Liver (tissue), 9 donors: ENCODE measurements around the gene ZNF227. TPM values are rescaled to one million over a fixed set of nuclear protein-coding genes. Genes with fewer than 3 reads are reported as not detected.

Experiments
- DNase-seq: peaks from one replicate; pipeline ENCODE4 v3.0.0-alpha.2; 2017; ENCODE audit warnings: low spot score
- H3K27ac ChIP-seq, 2 donors: one replicate each; pipeline ENCODE4 v1.7.0; 2013; ENCODE audit warnings: inconsistent platforms in 2 of 2, low read length in 2 of 2, control low read depth in 1 of 2, low read depth in 1 of 2, mild to moderate bottlenecking in 1 of 2
- H3K27me3 ChIP-seq, 4 donors: one replicate each; pipeline versions ENCODE4 v1.6.1 to v1.7.0; 2013; ENCODE audit warnings: low read length in 3 of 4, inconsistent platforms in 1 of 4, mild to moderate bottlenecking in 1 of 4, moderate library complexity in 1 of 4; ENCODE audit not compliant: control insufficient read depth in 4 of 4, insufficient read depth in 4 of 4
- H3K36me3 ChIP-seq, 4 donors: one replicate each; pipeline versions ENCODE4 v1.6.1 to v1.7.0; 2013; ENCODE audit warnings: low read length in 3 of 4, mild to moderate bottlenecking in 3 of 4, low read depth in 1 of 4, moderate library complexity in 1 of 4; ENCODE audit not compliant: control insufficient read depth in 4 of 4, insufficient read depth in 3 of 4
- H3K4me1 ChIP-seq, 4 donors: one replicate each; pipeline versions ENCODE4 v1.6.1 to v1.7.0; 2013; ENCODE audit warnings: low read length in 3 of 4, mild to moderate bottlenecking in 3 of 4, moderate library complexity in 1 of 4; ENCODE audit not compliant: control insufficient read depth in 4 of 4, insufficient read depth in 4 of 4
- H3K4me3 ChIP-seq, 3 donors: one replicate each; pipeline versions ENCODE4 v1.6.1 to v1.7.0; 2013; ENCODE audit warnings: low read length in 3 of 3, control low read depth in 1 of 3, low read depth in 1 of 3, mild to moderate bottlenecking in 1 of 3
- H3K9ac ChIP-seq, 2 donors: one replicate each; pipeline ENCODE4 v1.7.0; 2013; ENCODE audit warnings: low read length in 2 of 2, mild to moderate bottlenecking in 2 of 2, moderate library complexity in 2 of 2, control low read depth in 1 of 2, low read depth in 1 of 2
- H3K9me3 ChIP-seq, 4 donors: one replicate each; pipeline versions ENCODE4 v1.6.1 to v1.7.0; 2013; ENCODE audit warnings: low read length in 3 of 4; ENCODE audit not compliant: control insufficient read depth in 4 of 4
- ATF3 ChIP-seq: IDR thresholded peaks from 2 replicates; pipeline ENCODE4 v1.6.1; 2016; ENCODE audit warnings: antibody characterized with exemption
- CTCF ChIP-seq: fragments of 150-350 bp; IDR thresholded peaks from 2 replicates; pipeline ENCODE4 v1.5.1; 2017; ENCODE audit warnings: improper control_type of control experiment, low read depth, low read length; ENCODE audit not compliant: missing input control
- EGR1 ChIP-seq, 2 donors: IDR thresholded peaks; 2 replicates each; pipeline ENCODE4 v1.6.1; 2016 to 2018; ENCODE audit warnings: antibody characterized with exemption in 2 of 2, low read depth in 2 of 2
- FOXA1 ChIP-seq: IDR thresholded peaks from 2 replicates; pipeline ENCODE4 v1.6.1; 2016; ENCODE audit warnings: antibody characterized with exemption
- FOXA2 ChIP-seq: IDR thresholded peaks from 2 replicates; pipeline ENCODE4 v1.6.1; 2016; ENCODE audit warnings: antibody characterized with exemption
- GABPA ChIP-seq, 2 donors: IDR thresholded peaks in 1 of 2; conservative IDR thresholded peaks in 1 of 2; 2 replicates each; pipeline ENCODE4 v1.6.1; 2016; ENCODE audit warnings: antibody characterized with exemption in 2 of 2, mild to moderate bottlenecking in 1 of 2, moderate library complexity in 1 of 2
- HNF4A ChIP-seq, 2 donors: conservative IDR thresholded peaks; 2 replicates each; pipeline ENCODE4 v1.6.1; 2016; ENCODE audit warnings: antibody characterized with exemption in 2 of 2, mild to moderate bottlenecking in 2 of 2
- HNF4G ChIP-seq: IDR thresholded peaks from 2 replicates; pipeline ENCODE4 v1.6.1; 2016; ENCODE audit warnings: antibody characterized with exemption
- JUND ChIP-seq, 2 donors: IDR thresholded peaks; 2 replicates each; pipeline ENCODE4 v1.6.1; 2016; ENCODE audit warnings: antibody characterized with exemption in 2 of 2
- MAX ChIP-seq: IDR thresholded peaks from 2 replicates; pipeline ENCODE4 v1.6.1; 2016; ENCODE audit warnings: antibody characterized with exemption
- RAD21 ChIP-seq, 2 donors: IDR thresholded peaks; 2 replicates each; pipeline ENCODE4 v1.6.1; 2016; ENCODE audit warnings: antibody characterized with exemption in 2 of 2, mild to moderate bottlenecking in 2 of 2
- REST ChIP-seq: IDR thresholded peaks from 2 replicates; pipeline ENCODE4 v1.6.1; 2016; ENCODE audit warnings: antibody characterized with exemption, mild to moderate bottlenecking
- SP1 ChIP-seq: IDR thresholded peaks from 2 replicates; pipeline ENCODE4 v1.6.1; 2018; ENCODE audit warnings: antibody characterized with exemption, mild to moderate bottlenecking
- YY1 ChIP-seq: IDR thresholded peaks from 2 replicates; pipeline ENCODE4 v1.6.1; 2016; ENCODE audit warnings: antibody characterized with exemption, mild to moderate bottlenecking
- WGBS: extraction: QIAGEN DNeasy Blood & Tissue Kit; methylation state at CpG from one replicate; pipeline ENCODE4 v1.1.7; 2013; 5-methylcytosine and 5-hydroxymethylcytosine counted together
- polyA plus RNA-seq, 2 donors: library from polyadenylated mRNA; stranded (reverse) in 1 of 2; unstranded in 1 of 2; fragments of 200-250 nt in 1 of 2; fragments of >200 nt in 1 of 2; fragmentation: Nextera tagmentation in 1 of 2; extraction: Ambion mirVana in 1 of 2; gene quantifications; one replicate each; pipeline versions ENCODE4 v1.2.1 to v1.2.3, GENCODE V29; 2013 to 2015
- total RNA-seq, 2 donors: library from RNA; depleted of rRNA; stranded (reverse); fragments of >200 nt; gene quantifications; one replicate each; pipeline ENCODE4 v1.2.3, GENCODE V29; 2014
- donor health status: healthy.
- donor health status: healthy.
- donor health status: healthy.
- donor health status: healthy.
- donor health status: healthy.

ZNF227 gene
- total and polyA plus RNA-seq, 4 donors = 3.3 to 10.9 (median 6.1) TPM

GRCh38 chr19:44284968-44285367 lies 72.6 kb downstream of the ZNF227 start:
- H3K4me1 ChIP-seq = no peaks in the 10 kb centered on the region
- peaks cover 15 to 32% (median 30%) of the 10 kb centered on the region in 4 donors for H3K36me3 ChIP-seq
- no peak overlapping the region for H3K27ac ChIP-seq
- H3K4me3 ChIP-seq = peak overlapping the region in 2 of 3 donors; percentile 11 to 63
- no peaks in the 10 kb centered on the region for H3K27me3 ChIP-seq
- no peak for DNase-seq
- H3K9me3 ChIP-seq = peaks cover 34 to 80% (median 60%) of the 10 kb centered on the region in 4 donors
- no peak overlapping the region for H3K9ac ChIP-seq
- TF ChIP-seq JUND (IDR thresholded peaks at IDR 0.05) (no peak), CTCF (no peak), MAX (no peak), YY1 (no peak), RAD21 (IDR thresholded peaks at IDR 0.05) (no peak), SP1 (no peak), ATF3 (no peak), HNF4G (no peak), EGR1 (IDR thresholded peaks at IDR 0.05; ENCODE audit: low read depth in 2 of 2) (no peak), REST (no peak), FOXA1 (no peak), GABPA (IDR thresholded peaks at IDR 0.05 in 1 of 2, conservative IDR thresholded peaks at IDR 0.05 in 1 of 2) (no peak), FOXA2 (no peak), HNF4A (conservative IDR thresholded peaks at IDR 0.05) (no peak)
- WGBS = 86% methylated on average over 4 of the region's 4 CpGs

Other genes with a start within 250 kb of the ZNF227 start
- gene ZNF155, start 228.3 kb upstream of the ZNF227 start, total RNA-seq = 1 to 10 TPM; 3.8 to 5.5 TPM
- 1 to 10 TPM; 1.7 to 2.0 TPM for gene ZNF155, start 228.3 kb upstream of the ZNF227 start, polyA plus RNA-seq
- gene ZNF230, start 209.6 kb upstream of the ZNF227 start, total RNA-seq = 1 to 10 TPM; 2.1 to 4.3 TPM
- gene ZNF230, start 209.6 kb upstream of the ZNF227 start, polyA plus RNA-seq = 1 to 10 TPM; 1.3 to 1.5 TPM
- gene ZNF222, start 187.2 kb upstream of the ZNF227 start, total RNA-seq = 1 to 10 TPM; 1.8 to 2.5 TPM
- gene ZNF222, start 187.2 kb upstream of the ZNF227 start, polyA plus RNA-seq = 1 to 10 TPM in 1 of 2 donors, under 1 TPM in 1; 0.79 to 1.2 TPM
- gene ZNF223, start 160.5 kb upstream of the ZNF227 start, total RNA-seq = 1 to 10 TPM; 1.6 to 2.8 TPM
- gene ZNF223, start 160.5 kb upstream of the ZNF227 start, polyA plus RNA-seq = 1 to 10 TPM; 1.4 to 2.2 TPM
- gene ZNF284, start 140.4 kb upstream of the ZNF227 start, total RNA-seq = 1 to 10 TPM in 1 of 2 donors, under 1 TPM in 1; 0.67 to 1.0 TPM
- gene ZNF284, start 140.4 kb upstream of the ZNF227 start, polyA plus RNA-seq = under 1 TPM; 0.32 to 0.56 TPM
- 10 to 100 TPM; 19.8 to 20.7 TPM for gene ZNF224, start 118.2 kb upstream of the ZNF227 start, total RNA-seq
- gene ZNF224, start 118.2 kb upstream of the ZNF227 start, polyA plus RNA-seq = 1 to 10 TPM; 4.5 to 9.9 TPM
- 1 to 10 TPM; 2.3 to 4.5 TPM for gene ZNF225, start 99.1 kb upstream of the ZNF227 start, total RNA-seq
- 1 to 10 TPM in 1 of 2 donors, under 1 TPM in 1; 0.88 to 1.1 TPM for gene ZNF225, start 99.1 kb upstream of the ZNF227 start, polyA plus RNA-seq
- 1 to 10 TPM; 4.4 to 5.2 TPM for gene ZNF234, start 71.0 kb upstream of the ZNF227 start, total RNA-seq
- 1 to 10 TPM; 1.1 to 2.0 TPM for gene ZNF234, start 71.0 kb upstream of the ZNF227 start, polyA plus RNA-seq
- gene ZNF226, start 47.4 kb upstream of the ZNF227 start, total RNA-seq = 1 to 10 TPM; 6.4 to 8.5 TPM
- gene ZNF226, start 47.4 kb upstream of the ZNF227 start, polyA plus RNA-seq = 10 to 100 TPM in 1 of 2 donors, 1 to 10 TPM in 1; 8.4 to 10.6 TPM
- gene ZNF233, start 47.4 kb downstream of the ZNF227 start, total RNA-seq = 1 to 10 TPM in 1 of 2 donors, under 1 TPM in 1; 0.17 to 1.6 TPM
- under 1 TPM in 1 of 2 donors, not detected in 1; 0.94 TPM for gene ZNF233, start 47.4 kb downstream of the ZNF227 start, polyA plus RNA-seq
- gene ZNF235, start 92.5 kb downstream of the ZNF227 start, total RNA-seq = 1 to 10 TPM; 2.6 to 5.3 TPM
- gene ZNF235, start 92.5 kb downstream of the ZNF227 start, polyA plus RNA-seq = 1 to 10 TPM in 1 of 2 donors, under 1 TPM in 1; 0.96 to 1.7 TPM
- gene ZNF112, start 144.1 kb downstream of the ZNF227 start, total RNA-seq = 1 to 10 TPM; 1.8 to 2.0 TPM
- 1 to 10 TPM in 1 of 2 donors, under 1 TPM in 1; 0.47 to 1.5 TPM for gene ZNF112, start 144.1 kb downstream of the ZNF227 start, polyA plus RNA-seq
- 1 to 10 TPM in 1 of 2 donors, under 1 TPM in 1; 0.67 to 1.4 TPM for gene ZNF285, start 189.1 kb downstream of the ZNF227 start, total RNA-seq
- under 1 TPM; 0.23 to 0.32 TPM for gene ZNF285, start 189.1 kb downstream of the ZNF227 start, polyA plus RNA-seq
- gene ZNF229, start 235.9 kb downstream of the ZNF227 start, total RNA-seq = 1 to 10 TPM in 1 of 2 donors, under 1 TPM in 1; 0.67 to 4.6 TPM
- gene ZNF229, start 235.9 kb downstream of the ZNF227 start, polyA plus RNA-seq = under 1 TPM; 0.14 to 0.88 TPM